BE2C (cell line): Measurements from ENCODE around the gene CPEB2.

ENCODE experiments used
- DNase-seq: peaks from one replicate; pipeline ENCODE4 v3.0.0-alpha.2; 2020
- H3K27me3 ChIP-seq: fragments of 250-450 bp; sonication (Bioruptor Pico); 2 replicates; pipeline ENCODE4 v1.5.1; 2020; ENCODE audit warnings: mild to moderate bottlenecking
- H3K36me3 ChIP-seq: fragments of 250-450 bp; sonication (Bioruptor Pico); 2 replicates; pipeline ENCODE4 v1.5.1; 2020; ENCODE audit warnings: mild to moderate bottlenecking
- H3K4me1 ChIP-seq: fragments of 250-450 bp; sonication (Bioruptor Pico); 2 replicates; pipeline ENCODE4 v1.5.1; 2020
- H3K4me3 ChIP-seq: 2 replicates; pipeline ENCODE4 v1.5.1; 2011; ENCODE audit warnings: low read depth, low read length
- H3K9me3 ChIP-seq: fragments of 250-450 bp; sonication (Bioruptor Pico); 2 replicates; pipeline ENCODE4 v1.5.1; 2020
- CTCF ChIP-seq: IDR thresholded peaks from 2 replicates; pipeline ENCODE4 v1.5.1; 2012; ENCODE audit warnings: mild to moderate bottlenecking, low read depth, low read length

Gene CPEB2

GRCh38 chr4:15013585-15013984, 11.3 kb downstream of the CPEB2 start:
- Histone ChIP-seq H3K27me3 (no peaks in the 10 kb centered on the region), H3K4me3 (no peak overlapping the region), H3K4me1 (peaks cover 46% of the 10 kb centered on the region), H3K9me3 (no peaks in the 10 kb centered on the region), H3K36me3 (peaks cover 21% of the 10 kb centered on the region)
- TF ChIP-seq CTCF = no peak
- no peak for DNase-seq

GRCh38 chr4:15015170-15015569, 12.9 kb downstream of the CPEB2 start:
- Histone ChIP-seq H3K36me3 (peaks cover 9% of the 10 kb centered on the region), H3K4me3 (peak overlapping the region; percentile 12; the same call in 1 of the 2 replicates), H3K9me3 (no peaks in the 10 kb centered on the region), H3K4me1 (peaks cover 40% of the 10 kb centered on the region), H3K27me3 (no peaks in the 10 kb centered on the region)
- peak; percentile 8 for DNase-seq
- no peak for TF ChIP-seq CTCF

GRCh38 chr4:15018361-15018760, 16.1 kb downstream of the CPEB2 start:
- Histone ChIP-seq H3K4me3 (no peak overlapping the region), H3K9me3 (no peaks in the 10 kb centered on the region), H3K27me3 (no peaks in the 10 kb centered on the region), H3K36me3 (peaks cover 5% of the 10 kb centered on the region), H3K4me1 (peaks cover 31% of the 10 kb centered on the region)
- DNase-seq = no peak
- TF ChIP-seq CTCF = no peak

GRCh38 chr4:15020502-15021286, 18.4 kb downstream of the CPEB2 start:
- Histone ChIP-seq H3K4me3 (peak overlapping the region; percentile 21), H3K27me3 (no peaks in the 10 kb centered on the region), H3K36me3 (peaks cover 9% of the 10 kb centered on the region), H3K4me1 (peaks cover 16% of the 10 kb centered on the region), H3K9me3 (no peaks in the 10 kb centered on the region)
- TF ChIP-seq CTCF = no peak
- peak; percentile 32 for DNase-seq

- no peaks in the 10 kb centered on the region for H3K27me3 ChIP-seq
- H3K9me3 ChIP-seq = no peaks in the 10 kb centered on the region
- H3K36me3 ChIP-seq = peaks cover 9% of the 10 kb centered on the region
- H3K4me3 ChIP-seq = peak overlapping the region; percentile 21
- H3K4me1 ChIP-seq = peaks cover 10% of the 10 kb centered on the region
- DNase-seq = no peak
- TF ChIP-seq CTCF = no peak
Observed at GRCh38 chr4:15021311-15021710, 19.0 kb downstream of the CPEB2 start.

- Histone ChIP-seq H3K9me3 (no peaks in the 10 kb centered on the region), H3K36me3 (peaks cover 9% of the 10 kb centered on the region), H3K27me3 (no peaks in the 10 kb centered on the region), H3K4me1 (peaks cover 10% of the 10 kb centered on the region), H3K4me3 (no peak overlapping the region)
- no peak for TF ChIP-seq CTCF
- no peak for DNase-seq
Observed at GRCh38 chr4:15021946-15022345, 19.7 kb downstream of the CPEB2 start.
